Glomerular endothelial cell (primary cell): Measurements from ENCODE around the gene TPD52L1. TPM values are rescaled to one million over a fixed set of nuclear protein-coding genes. Genes with fewer than 3 reads are reported as not detected.
"Not testable (repeated sequence)": the region's sequence is repeated elsewhere in the genome, so short reads cannot be mapped to it uniquely, and the experiment has no call there.

Experiments
- DNase-seq: peaks from one replicate; pipeline ENCODE4 v3.0.0-alpha.2; 2011; ENCODE audit warnings: low read depth, low spot score; ENCODE audit errors: extremely low read depth
- total RNA-seq: library from RNA; depleted of rRNA; stranded (reverse); fragments of >200 nt; gene quantifications from 2 replicates; pipeline ENCODE4 v1.2.3, GENCODE V29; 2015

The TPD52L1 gene
- total RNA-seq, 1 donor from 2014 or later: 5.1 TPM

DNA sequence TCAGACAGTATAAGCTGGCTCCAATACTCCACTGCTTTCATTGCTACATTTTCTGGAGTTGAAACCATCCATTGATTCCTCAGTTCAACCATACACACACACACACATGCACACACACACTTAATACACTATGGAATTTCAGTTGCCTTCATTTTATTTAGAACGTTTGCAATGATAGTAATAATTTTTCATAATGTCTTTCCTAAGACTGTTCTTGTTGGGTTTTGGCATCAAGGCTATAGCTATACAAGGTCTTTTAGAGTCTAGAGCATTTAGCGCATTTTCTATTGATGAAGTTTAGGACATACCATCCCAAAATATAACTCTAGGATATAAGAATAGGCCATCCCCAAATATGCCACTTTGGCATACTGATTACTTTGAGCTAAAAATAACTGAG lies 15.5 kb upstream of the TPD52L1 start:
- DNase-seq: no peak

DNA sequence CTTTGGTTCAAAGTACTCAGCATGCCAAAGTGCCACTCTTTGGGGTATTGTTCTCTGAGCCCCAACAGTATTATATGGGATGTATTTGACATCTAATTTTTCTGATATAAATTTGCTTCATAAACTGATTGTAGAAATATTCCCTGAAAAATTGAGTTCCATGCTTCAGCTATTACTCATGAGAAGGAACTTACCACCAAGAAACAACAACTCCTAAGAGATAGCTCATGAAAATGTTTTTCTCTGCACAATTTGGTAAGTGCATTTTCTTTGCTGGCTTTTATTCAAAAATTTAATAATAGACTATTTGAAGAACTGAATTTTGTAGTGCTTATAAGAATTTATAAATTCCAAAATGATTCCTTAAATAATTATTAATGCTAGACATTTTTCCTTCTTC lies 12.8 kb upstream of the TPD52L1 start:
- DNase-seq: no peak

DNA sequence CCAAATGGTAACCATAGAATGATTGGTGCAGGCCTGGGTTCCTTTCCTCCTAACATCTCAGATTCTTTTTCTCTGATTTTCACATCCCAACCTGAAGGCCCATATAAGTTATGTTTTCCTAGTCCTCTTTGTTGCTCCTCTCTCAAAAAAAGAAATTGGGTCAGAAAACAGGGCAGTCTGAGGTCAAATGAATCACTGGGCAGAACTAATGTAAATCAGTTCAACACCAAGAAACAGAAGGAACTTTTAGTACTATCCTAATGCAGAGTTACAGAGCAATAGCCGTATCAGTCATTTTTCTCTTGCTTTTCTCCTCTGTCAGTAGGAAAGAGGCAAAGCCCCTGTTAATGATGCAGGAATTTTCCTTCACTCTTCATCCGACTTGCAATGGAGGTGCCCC lies 11.0 kb upstream of the TPD52L1 start:
- no peak for DNase-seq

DNA sequence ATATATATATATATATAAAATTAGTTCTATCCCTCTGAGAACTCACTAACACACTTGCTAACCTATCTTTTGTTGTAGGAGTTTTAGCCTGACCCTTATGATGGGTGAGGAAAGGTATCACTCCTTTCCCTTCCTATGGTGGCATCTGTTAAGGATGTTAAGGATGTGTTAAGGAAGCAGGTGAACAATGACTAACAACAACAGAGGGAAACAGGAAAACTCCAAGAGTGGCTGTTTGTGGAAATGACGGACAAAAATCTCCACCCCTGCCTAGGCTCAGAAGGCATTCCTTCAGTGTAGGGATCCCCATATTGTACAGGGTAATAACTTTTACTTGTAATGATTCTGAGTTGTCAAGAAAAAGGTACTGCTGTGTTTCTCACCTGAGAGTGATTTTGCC lies 8.8 kb upstream of the TPD52L1 start:
- no peak for DNase-seq

DNA sequence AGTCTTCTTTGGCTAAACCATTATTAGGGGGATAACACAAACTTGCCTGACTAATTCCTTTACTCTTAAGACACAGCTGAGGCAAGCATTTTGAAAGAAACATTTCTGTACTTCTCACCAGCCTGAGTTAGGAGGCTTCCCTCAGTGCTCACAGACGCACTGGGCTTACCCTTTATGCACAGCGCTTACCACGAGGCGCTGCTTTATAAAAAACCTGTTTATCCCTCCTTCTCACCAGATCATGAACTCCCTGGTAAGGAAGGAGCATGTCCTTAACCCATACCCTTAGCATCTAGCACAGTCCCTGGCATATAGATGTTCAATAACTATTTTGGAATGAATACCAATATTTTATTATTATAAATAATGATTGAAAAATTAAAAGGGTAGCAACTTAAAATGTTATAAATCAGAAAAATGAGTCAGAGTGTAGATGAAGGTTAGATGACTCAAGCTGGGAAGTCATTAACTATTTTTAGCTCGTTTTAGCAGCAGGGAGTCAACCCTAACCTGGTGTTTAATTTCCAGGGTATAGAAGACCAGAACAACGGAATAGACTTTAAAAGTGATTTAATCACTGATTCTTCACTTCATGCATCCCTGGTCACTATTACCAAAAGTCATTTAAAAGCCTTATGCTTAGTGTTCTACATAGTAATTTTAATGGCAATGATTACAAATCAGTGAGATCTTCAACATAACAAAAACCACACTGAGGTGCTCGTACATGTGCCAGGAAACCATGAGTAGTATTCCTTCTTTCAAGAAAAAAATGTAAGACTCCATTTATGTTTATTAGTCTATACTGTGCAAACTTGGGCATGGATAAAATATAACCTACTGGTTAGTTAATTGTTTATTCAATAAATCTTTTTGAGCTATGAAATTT lies 4.1 kb upstream of the TPD52L1 start:
- no peak for DNase-seq

DNA sequence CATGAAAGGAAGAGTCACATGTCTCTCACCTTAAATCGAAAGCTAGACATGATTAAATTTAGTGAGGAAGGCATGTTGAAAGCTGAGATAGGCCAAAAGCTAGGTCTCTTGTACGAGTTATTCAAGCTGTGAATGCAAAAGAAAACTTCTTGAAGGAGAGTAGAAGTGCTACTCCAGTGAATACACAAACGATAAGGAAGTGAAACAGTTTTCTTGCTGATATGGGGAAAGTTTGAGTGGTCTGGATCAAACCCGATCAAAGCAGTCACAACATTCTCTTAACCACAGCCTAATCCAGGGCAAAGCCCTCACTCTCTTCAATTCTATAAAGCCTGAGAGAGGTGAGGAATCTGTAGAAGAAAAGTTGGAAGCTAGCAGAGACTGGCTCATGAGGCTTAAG lies 1.9 kb upstream of the TPD52L1 start:
- no peak for DNase-seq

DNA sequence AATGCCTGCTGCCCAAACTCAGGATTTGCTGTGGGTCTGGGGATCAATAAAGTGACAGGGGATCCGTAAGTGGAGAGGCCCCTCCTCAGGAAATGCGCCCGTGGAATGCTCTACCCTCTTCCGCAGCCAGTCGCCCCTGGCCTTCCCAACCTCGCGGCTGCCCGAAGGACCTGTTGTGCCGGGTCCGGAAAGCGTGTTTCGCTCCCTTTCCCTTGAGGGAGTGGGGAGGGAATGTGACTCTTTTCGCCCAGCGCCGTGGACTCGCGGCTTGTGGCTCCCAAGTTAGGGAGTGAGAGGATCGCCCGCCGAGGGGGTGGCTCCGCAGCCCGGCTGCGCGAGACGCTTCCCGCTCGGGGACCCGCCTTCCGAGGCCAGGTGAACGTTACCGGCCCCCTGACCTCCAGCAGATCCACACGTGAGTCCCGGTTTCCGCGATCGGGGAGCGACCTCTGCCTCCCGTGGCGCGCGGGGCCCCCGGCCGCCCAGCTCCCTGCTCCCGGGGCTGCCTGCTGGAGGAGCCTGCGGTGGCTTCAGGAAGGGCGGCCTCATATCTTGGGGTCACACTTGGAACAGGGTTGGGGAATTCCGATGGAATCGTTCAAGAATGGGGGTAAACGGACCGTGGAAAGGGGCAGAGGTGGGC lies 666 bp downstream of the TPD52L1 start:
- DNase-seq: no peak

DNA sequence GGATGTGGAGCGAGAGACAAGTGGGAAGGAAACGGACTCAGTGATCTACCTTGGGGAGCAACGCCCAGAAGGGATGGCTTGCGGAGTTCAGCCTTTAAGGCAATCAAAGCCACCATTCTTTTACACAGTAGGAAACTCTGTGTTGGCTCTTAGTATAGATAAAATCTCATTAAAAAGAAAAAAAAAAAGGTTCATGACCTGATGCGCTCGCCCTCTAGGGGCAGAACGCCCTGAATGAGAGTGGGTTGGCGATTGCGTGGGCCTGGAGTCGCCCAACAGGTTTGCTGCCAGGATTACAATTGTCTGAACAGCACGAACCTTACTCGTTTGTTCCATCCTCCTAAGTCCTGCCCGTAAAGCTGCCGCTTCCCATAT lies 1.2 kb downstream of the TPD52L1 start:
- DNase-seq: no peak

DNA sequence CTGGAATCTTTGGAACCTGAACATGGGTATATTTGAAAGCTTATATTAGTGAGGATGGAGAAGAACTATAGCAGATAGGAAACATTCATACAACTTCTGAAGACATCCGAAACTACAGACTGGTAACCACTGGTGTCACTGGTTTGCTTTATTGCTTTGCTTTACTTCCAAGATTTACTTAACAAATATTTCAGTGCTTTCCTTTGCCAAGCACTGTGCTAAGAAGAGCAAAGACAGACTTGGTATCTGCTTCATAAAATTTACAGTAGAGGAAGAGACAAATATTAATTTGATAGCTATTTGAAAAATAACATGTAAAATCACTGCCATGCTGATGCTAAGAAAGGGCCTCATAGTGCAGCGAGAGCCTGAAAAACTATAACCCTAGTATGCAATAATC lies 1.8 kb downstream of the TPD52L1 start:
- no peak for DNase-seq

DNA sequence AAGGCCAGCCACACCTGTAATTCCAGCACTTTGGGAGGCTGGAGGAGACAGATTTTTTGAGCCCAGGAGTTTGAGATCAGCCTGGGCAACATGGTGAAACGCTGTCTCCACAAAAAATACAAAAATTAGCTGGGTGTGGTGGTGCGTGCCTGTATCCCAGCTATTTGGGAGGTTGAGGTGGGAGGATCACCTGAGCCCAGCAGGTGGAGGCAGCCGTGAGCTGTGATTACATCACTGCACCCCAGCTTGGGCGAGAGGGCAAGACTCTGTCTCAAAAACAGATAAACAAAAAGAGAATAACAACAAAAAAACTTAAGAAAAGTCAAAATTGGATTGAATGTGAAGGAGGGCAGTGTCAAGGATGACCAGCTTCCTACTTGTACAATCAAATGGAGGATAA lies 2.9 kb downstream of the TPD52L1 start:
- DNase-seq: no peak

DNA sequence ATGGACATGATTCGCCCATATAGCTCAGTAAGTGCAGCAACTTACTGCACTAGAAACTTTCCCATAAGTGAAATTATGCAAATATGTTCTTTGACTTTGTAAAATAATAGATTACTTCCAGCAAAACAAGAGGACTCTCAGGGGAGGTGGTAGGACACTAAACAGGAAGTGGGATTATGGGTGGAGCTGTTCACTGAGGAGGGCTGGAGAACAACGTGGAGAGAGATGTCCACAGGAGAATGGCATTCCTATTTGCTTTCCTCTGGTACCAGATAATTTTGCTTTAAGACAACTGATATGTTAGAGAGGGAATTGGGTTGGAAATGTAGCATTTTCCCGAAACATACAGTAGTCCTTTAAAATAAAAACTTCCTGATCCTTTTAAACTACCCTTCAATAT lies 3.7 kb downstream of the TPD52L1 start:
- no peak for DNase-seq

DNA sequence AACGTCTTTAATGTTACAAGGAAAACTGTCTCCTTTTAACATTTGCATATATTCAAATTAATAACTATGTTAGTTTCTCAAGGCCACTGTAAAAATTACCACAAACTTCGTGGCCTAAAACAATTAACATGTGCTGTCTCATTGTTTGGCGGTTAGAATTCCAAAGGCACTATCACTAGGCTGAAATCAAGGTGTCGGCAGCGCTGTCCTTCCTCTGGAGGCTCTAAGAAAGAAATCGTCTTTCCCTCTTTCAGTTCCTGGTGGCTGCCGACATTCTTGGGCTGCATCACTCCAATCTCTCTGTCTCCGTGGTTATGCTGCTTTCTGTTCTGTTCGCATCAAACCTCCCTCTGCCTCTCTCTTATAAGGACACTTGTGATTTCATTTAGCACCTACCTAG lies 4.2 kb downstream of the TPD52L1 start:
- DNase-seq: no peak

DNA sequence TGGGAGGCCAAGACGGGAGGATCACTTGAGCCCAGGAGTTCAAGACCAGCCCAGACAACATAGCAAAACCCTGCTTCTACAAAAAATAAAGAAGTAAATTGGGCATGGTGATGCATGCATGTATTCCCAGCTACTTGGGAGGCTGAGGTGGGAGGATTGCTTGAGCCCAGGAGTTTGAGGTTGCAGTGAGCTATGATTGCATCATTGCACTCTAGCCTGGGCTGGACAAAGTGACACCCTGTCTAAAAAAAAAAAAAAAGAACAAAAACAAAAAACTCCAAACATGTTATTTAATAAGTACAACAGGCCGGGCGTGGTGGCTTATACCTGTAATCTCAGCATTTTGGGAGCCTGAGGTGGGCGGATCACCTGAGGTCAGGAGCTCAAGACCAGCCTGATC lies 9.8 kb downstream of the TPD52L1 start:
- DNase-seq: not testable (repeated sequence)

DNA sequence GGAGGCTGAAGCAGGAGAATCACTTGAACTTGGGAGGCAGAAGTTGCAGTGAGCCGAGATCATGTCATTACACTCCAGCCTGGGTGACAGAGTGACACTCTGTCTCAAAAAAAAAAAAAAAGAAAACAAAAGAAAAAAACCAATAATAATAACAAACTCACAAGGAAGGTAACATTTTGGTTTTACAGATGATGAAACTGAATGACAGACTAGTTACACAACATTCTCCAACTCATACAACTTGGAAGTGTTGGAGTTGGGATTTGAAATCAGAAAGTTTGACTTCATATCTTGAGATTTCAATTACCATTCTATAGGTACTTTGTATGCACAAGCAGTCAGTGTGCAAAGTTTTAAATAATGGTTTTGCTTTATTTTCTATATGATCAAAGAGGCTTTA lies 10.2 kb downstream of the TPD52L1 start:
- DNase-seq: no peak

DNA sequence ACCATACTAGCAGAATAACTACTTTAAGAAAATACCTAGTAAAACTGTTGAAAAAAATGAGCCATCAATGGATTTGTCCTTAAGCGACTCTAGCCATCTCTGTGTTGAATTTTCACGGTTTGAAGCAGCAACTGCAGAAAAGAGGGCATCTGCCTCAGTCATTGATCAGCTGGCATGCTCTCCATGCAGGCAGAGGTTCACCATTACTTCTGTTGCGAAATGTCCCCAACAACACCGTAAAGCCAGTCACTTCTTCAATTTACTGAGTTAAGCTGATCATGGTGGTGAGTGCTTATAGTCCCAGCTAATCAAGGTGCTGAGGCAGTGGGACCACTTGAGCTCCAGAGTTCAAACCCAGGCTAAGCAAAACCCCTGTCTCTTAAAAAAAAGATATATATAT lies 11.1 kb downstream of the TPD52L1 start:
- no peak for DNase-seq

DNA sequence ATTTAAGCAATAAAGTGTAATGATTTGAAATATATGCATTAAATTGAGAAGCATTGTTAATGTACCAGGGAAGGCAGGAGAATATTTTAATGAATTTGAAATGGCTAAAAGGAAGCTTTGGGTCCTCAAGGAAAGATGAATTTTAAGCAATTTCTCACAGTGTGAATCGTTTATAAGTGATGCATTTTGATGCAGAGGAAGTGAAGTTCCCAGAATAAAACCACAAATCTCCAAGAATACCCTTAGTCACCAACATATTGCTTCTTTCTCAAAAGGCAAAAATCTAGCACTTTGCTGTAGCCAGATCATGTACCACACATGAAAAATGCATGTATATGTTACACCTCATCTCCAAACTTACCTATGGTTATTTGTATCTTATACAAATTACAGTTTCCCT lies 11.7 kb downstream of the TPD52L1 start:
- no peak for DNase-seq

DNA sequence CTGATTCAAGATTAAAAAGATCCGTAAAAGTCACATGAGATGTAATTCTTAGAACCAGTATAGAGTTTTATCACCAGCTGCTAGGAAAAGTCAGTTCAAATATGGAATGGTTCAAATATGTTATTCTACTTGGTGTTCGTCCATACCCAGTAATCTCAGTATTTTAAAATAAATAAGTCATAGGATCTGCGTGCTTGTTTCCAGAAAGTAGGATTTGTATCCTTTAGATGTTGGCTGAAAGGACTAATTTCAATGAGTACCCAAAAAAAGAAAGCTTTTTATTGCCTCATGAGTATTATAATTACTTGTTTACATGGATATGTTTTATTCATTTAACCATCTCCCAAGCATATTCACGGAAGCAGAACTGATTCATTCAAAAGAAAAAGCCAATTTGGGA lies 12.2 kb downstream of the TPD52L1 start:
- no peak for DNase-seq

DNA sequence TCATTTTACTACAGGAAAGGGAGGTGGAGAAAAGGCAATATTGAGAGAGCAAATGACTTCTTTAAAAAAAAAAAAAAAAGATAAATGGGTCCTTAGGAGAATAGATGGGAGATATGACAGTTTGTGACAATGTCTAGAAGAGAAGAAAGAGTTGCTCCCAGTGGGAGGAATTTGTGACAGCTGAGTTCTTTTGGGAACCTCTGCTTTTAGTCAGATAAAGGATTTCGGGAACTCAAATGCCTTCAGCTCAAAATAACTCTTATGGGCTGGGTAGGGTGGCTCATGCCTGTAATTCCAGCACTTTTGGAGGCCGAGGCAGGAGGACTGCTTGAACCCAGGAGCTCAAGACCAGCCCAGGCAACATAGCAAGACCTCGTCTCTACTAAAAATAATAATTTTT lies 13.1 kb downstream of the TPD52L1 start:
- no peak for DNase-seq

DNA sequence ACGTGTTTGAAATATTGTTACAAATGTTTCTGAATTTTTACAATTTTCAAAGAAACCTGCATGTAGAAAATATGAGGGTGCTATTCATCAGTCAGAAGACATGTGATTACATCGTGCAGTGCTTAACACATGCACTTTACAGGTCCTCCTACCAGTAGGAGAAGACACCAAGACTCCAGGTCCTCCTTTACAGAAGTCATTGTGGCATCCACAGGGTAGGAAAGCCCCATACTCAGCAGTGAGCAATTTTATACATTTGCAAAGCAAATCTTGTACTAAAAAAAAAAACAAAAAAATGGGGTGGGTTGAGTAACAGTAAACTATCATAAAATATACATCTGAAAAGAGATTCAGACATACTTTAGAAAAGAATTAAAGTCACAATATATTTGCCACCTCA lies 14.0 kb downstream of the TPD52L1 start:
- no peak for DNase-seq

DNA sequence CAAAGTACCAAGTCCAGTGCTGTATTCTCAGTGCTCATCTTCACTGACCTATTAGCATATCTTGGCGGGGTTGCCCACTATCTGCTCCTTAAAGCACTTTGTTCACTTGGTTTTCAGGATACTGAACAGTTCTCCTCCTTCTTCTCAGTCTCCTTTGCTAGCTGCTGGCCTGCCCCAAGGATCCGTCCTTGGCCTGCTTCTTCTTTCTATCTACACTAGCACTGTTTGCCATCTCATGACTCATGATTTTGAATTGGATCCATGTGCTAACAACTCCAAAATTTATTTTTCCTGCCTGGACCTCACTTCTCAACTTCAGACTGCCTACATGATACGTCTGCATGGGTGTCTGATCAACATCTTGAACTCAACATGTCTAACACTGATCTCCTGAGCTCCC lies 15.5 kb downstream of the TPD52L1 start:
- no peak for DNase-seq

DNA sequence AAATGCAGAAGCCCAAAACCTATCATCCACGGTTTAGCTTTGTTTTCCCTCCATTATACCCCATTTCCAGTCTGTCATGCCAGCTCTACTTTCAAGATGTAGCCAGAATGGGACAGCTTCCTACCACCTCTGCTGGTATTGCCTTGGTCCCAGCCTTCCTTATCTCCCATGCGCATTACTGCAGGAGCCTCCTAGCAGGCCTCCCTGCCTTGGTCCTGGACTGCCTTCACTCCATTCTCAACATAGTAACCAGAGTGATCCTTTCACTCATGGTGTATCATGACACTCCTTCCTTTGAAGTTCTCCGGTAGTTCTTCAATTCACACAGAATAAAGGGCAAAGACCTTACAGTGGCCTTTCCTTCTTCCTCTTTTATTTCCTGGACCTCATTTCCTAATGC lies 15.9 kb downstream of the TPD52L1 start:
- DNase-seq: no peak

DNA sequence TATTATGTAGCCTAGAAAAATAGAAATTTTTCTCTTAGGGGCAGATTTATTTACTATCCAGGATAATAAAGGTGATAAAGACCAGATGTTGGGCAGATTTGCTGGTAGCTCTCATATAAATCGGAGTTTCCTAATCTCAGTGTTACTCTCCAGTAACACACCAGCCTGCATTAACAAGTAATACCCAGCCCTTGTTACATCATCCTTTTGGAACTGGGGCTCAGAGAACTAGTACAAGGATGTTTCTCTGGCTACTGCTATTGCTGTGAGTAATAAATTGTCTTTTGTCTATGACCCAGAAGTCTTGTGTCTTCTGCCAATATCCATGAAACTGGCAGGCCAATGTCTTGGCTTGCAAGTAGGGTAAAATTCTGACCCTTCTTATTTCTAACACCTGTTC lies 16.8 kb downstream of the TPD52L1 start:
- DNase-seq: no peak
